MCF 10A (cell line): ENCODE results near the gene GPR37L1. TPM values are rescaled to one million over a fixed set of nuclear protein-coding genes. Genes with fewer than 3 reads are reported as not detected.
A peak's percentile ranks its signal among the peaks of the same experiment; 100 is the strongest.

ENCODE experiments used
- Bru-seq: library from RNA; stranded (reverse); fragments of 400-500 nt; gene quantifications from one replicate; lab custom pipeline; 2021; lab: Mats Ljungman, UMichigan
- BruChase-seq, 2 experiments: library from RNA; stranded (reverse); fragments of 400-500 nt; gene quantifications; one replicate each; lab custom pipeline; 2021; lab: Mats Ljungman, UMichigan
- BruUV-seq: library from RNA; stranded (reverse); fragments of 400-500 nt; replicated peaks from 2 replicates; lab custom pipeline; 2021; lab: Mats Ljungman, UMichigan
- CTCF ChIA-PET: fragments of 300-600 bp; sonication (Branson Sonifier 250); formaldehyde crosslinking; extraction: SDS; loops from one replicate; lab custom pipeline; 2021; ENCODE audit warnings: antibody characterized with exemption, inconsistent platforms; lab: Yijun Ruan, JAX
- POLR2A ChIA-PET: fragments of 300-600, 350-650 bp; sonication (Branson Sonifier 250); formaldehyde crosslinking; extraction: SDS; loops from one replicate; lab custom pipeline; 2020; ENCODE audit warnings: antibody characterized with exemption, inconsistent platforms; lab: Yijun Ruan, JAX
- DNase-seq: peaks from one replicate; pipeline ENCODE4 v3.0.0-alpha.2; 2018; ENCODE audit not compliant: unreplicated experiment
- H3K27ac Mint-ChIP-seq: one replicate; pipeline ENCODE4 v1.8.0; 2022; ENCODE audit warnings: mild to moderate bottlenecking, low read depth, mixed read lengths; ENCODE audit not compliant: unreplicated experiment
- H3K27me3 Mint-ChIP-seq: one replicate; pipeline ENCODE4 v1.8.0; 2022; ENCODE audit warnings: mixed read lengths; ENCODE audit not compliant: insufficient read depth, unreplicated experiment
- H3K36me3 Mint-ChIP-seq: one replicate; pipeline ENCODE4 v1.8.0; 2022; ENCODE audit warnings: mild to moderate bottlenecking, moderate library complexity, mixed read lengths; ENCODE audit not compliant: insufficient read depth, unreplicated experiment
- H3K4me1 Mint-ChIP-seq: one replicate; pipeline ENCODE4 v1.8.0; 2022; ENCODE audit warnings: mixed read lengths; ENCODE audit not compliant: insufficient read depth, unreplicated experiment
- H3K4me3 Mint-ChIP-seq: one replicate; pipeline ENCODE4 v1.8.0; 2022; ENCODE audit warnings: mild to moderate bottlenecking, moderate library complexity, mixed read lengths; ENCODE audit not compliant: unreplicated experiment
- H3K9me3 Mint-ChIP-seq: one replicate; pipeline ENCODE4 v1.8.0; 2022; ENCODE audit warnings: mixed read lengths; ENCODE audit not compliant: unreplicated experiment
- CTCF ChIP-seq: fragments of 200-600 bp; IDR thresholded peaks from one replicate; pipeline ENCODE4 v1.8.0; 2022; ENCODE audit warnings: antibody characterized with exemption, mild to moderate bottlenecking; ENCODE audit not compliant: unreplicated experiment
- intact Hi-C: fragments of 100-400 bp; cut with micrococcal nuclease; formaldehyde crosslinking; loops from 2 replicates; pipeline ENCODE4 v1.14.1; 2022
- long read RNA-seq: library from polyadenylated mRNA; stranded (forward); transcript quantifications from one replicate; pipeline ENCODE4 v2.0.0, GENCODE V29; 2022
- total RNA-seq: library from RNA; stranded (reverse); gene quantifications from 2 replicates; pipeline ENCODE4 v1.2.3, GENCODE V29; 2022

The GPR37L1 gene
- total RNA-seq (not detected in 2 replicates), Bru-seq, nascent RNA (percentile 10 among the genes with signal in this experiment), BruChase-seq, experiment 1, labeled RNA remaining after a 6-hour chase (percentile 6 among the genes with signal in this experiment), BruChase-seq, experiment 2, labeled RNA remaining after a 2-hour chase (percentile 8 among the genes with signal in this experiment)
- long read RNA-seq: 0 reads

GRCh38 chr1:202122639-202123335, at the start of gene GPR37L1:
GPR37L1 (plus strand) TSS chr1:202122917; CDS start chr1:202122964, 47 bp downstream.
- Mint-ChIP-seq H3K9me3 (no peaks in the 10 kb centered on the region), H3K27ac (no peak within 1 kb of the TSS), H3K36me3 (no peaks in the 10 kb centered on the region), H3K4me1 (no peaks in the 10 kb centered on the region), H3K4me3 (no peak within 1 kb of the TSS), H3K27me3 (peaks cover 17% of the 10 kb centered on the region)
- ChIA-PET POLR2A (interaction anchor here (0.7 to 1.7 kb wide), 4 partner anchors 9 to 137 kb away, joined by 3 to 5 read pairs (median 4); no protein-coding TSS in a partner anchor), CTCF (interaction anchor here (0.7 to 28.8 kb wide), 7 partner anchors 9 to 228 kb away, joined by 3 to 1380 read pairs (median 40); partner anchors contain the start of gene ELF3)
- intact Hi-C loops: no loop called here
- DNase-seq: peak; percentile 30
- TF ChIP-seq CTCF: peak; percentile 30
- BruUV-seq: no TSS peak

GRCh38 chr1:202073206-202073605, 49.5 kb upstream of the GPR37L1 start:
- Mint-ChIP-seq H3K27me3 (no peaks in the 10 kb centered on the region), H3K36me3 (no peaks in the 10 kb centered on the region), H3K27ac (no peak overlapping the region), H3K9me3 (no peaks in the 10 kb centered on the region), H3K4me1 (peaks cover 12% of the 10 kb centered on the region), H3K4me3 (no peak overlapping the region)
- no peak for TF ChIP-seq CTCF
- no peak for DNase-seq
- BruUV-seq: no TSS peak
- ChIA-PET POLR2A (no interaction called here), CTCF (interaction anchor here (1.0 kb wide), 1 partner anchor 73 kb away, joined by 4 read pairs; no protein-coding TSS in a partner anchor)
- intact Hi-C loops: no loop called here

- no peaks in the 10 kb centered on the region for H3K36me3 Mint-ChIP-seq
- peaks cover 12% of the 10 kb centered on the region for H3K4me1 Mint-ChIP-seq
- BruUV-seq: no TSS peak
- H3K27me3 Mint-ChIP-seq: no peaks in the 10 kb centered on the region
- DNase-seq: no peak
- ChIA-PET POLR2A (interaction anchor here (0.6 to 1.6 kb wide), 5 partner anchors 11 to 38 kb away, joined by 3 read pairs; no protein-coding TSS in a partner anchor), CTCF (interaction anchor here (0.6 to 1.0 kb wide), 3 partner anchors 31 to 280 kb away, joined by 3 to 4 read pairs (median 3); no protein-coding TSS in a partner anchor)
- intact Hi-C loops: no loop called here
- H3K9me3 Mint-ChIP-seq: no peaks in the 10 kb centered on the region
- H3K27ac Mint-ChIP-seq: no peak overlapping the region
- H3K4me3 Mint-ChIP-seq: no peak overlapping the region
- TF ChIP-seq CTCF: no peak
Measured at GRCh38 chr1:202074985-202075384, 47.7 kb upstream of the GPR37L1 start.

- peaks cover 12% of the 10 kb centered on the region for H3K4me1 Mint-ChIP-seq
- BruUV-seq: no TSS peak
- H3K27ac Mint-ChIP-seq: no peak overlapping the region
- no peak for DNase-seq
- no peaks in the 10 kb centered on the region for H3K27me3 Mint-ChIP-seq
- no peaks in the 10 kb centered on the region for H3K9me3 Mint-ChIP-seq
- POLR2A ChIA-PET: interaction anchor here (0.8 to 1.6 kb wide), 3 partner anchors 16 to 38 kb away, joined by 3 read pairs; no protein-coding TSS in a partner anchor
- CTCF ChIA-PET: interaction anchor here (0.6 to 1.0 kb wide), 3 partner anchors 31 to 281 kb away, joined by 3 to 4 read pairs (median 3); no protein-coding TSS in a partner anchor
- no peak for TF ChIP-seq CTCF
- H3K36me3 Mint-ChIP-seq: no peaks in the 10 kb centered on the region
- H3K4me3 Mint-ChIP-seq: no peak overlapping the region
- intact Hi-C loops: no loop called here
Measured at GRCh38 chr1:202075389-202075788, 47.3 kb upstream of the GPR37L1 start.
